Smooth muscle cell (in vitro differentiated cells): ENCODE data around the gene APOBEC3A. TPM values are rescaled to one million over a fixed set of nuclear protein-coding genes. Genes with fewer than 3 reads are reported as not detected.

Experiments
- DNase-seq: peaks from one replicate; lab custom pipeline; 2025; ENCODE audit not compliant: unreplicated experiment; lab: John Stamatoyannopoulos, UW
- H2AFZ ChIP-seq: fragments of 200-600 bp; sonication (generic); 2 replicates; pipeline ENCODE4 v1.6.0; 2016; ENCODE audit warnings: antibody characterized with exemption, low read depth, mild to moderate bottlenecking
- H3F3A ChIP-seq: fragments of 200-600 bp; sonication (generic); 2 replicates; pipeline ENCODE4 v1.6.0; 2017; ENCODE audit warnings: antibody characterized with exemption, low read depth
- H3K27ac ChIP-seq: fragments of 200-600 bp; sonication (generic); 2 replicates; pipeline ENCODE4 v1.5.1; 2016; ENCODE audit warnings: low read depth, mild to moderate bottlenecking
- H3K27me3 ChIP-seq: fragments of 200-600 bp; sonication (generic); 2 replicates; pipeline ENCODE4 v1.6.1; 2016; ENCODE audit warnings: low read depth, mild to moderate bottlenecking
- H3K36me3 ChIP-seq: fragments of 200-600 bp; sonication (generic); 2 replicates; pipeline ENCODE4 v1.5.1; 2016; ENCODE audit warnings: low read depth
- H3K4me1 ChIP-seq: fragments of 200-600 bp; sonication (generic); 2 replicates; pipeline ENCODE4 v1.5.1; 2016; ENCODE audit warnings: low read depth
- H3K4me2 ChIP-seq: fragments of 200-600 bp; sonication (generic); 2 replicates; pipeline ENCODE4 v1.6.0; 2016; ENCODE audit warnings: mild to moderate bottlenecking
- H3K4me3 ChIP-seq: fragments of 200-600 bp; sonication (generic); 2 replicates; pipeline ENCODE4 v1.5.1; 2016; ENCODE audit warnings: mild to moderate bottlenecking
- H3K79me2 ChIP-seq: fragments of 200-600 bp; sonication (generic); 2 replicates; pipeline ENCODE4 v1.6.0; 2016; ENCODE audit warnings: low read depth, mild to moderate bottlenecking
- H3K9ac ChIP-seq: fragments of 200-600 bp; sonication (generic); 2 replicates; pipeline ENCODE4 v1.6.0; 2016; ENCODE audit warnings: low read depth
- H3K9me3 ChIP-seq: fragments of 200-600 bp; sonication (generic); replicated peaks from 2 replicates; pipeline ENCODE4 v1.5.1; 2016; ENCODE audit warnings: low read depth
- H4K20me1 ChIP-seq: fragments of 200-600 bp; sonication (generic); 2 replicates; pipeline ENCODE4 v1.6.0; 2016; ENCODE audit warnings: low read depth
- WGBS: methylation state at CpG from one replicate; pipeline ENCODE4 v1.1.7; 2016; ENCODE audit warnings: low lambda C conversion rate; 5-methylcytosine and 5-hydroxymethylcytosine counted together
- polyA plus RNA-seq: library from polyadenylated mRNA; unstranded; fragments of >200 nt; fragmentation: Nextera tagmentation; extraction: Ambion mirVana; gene quantifications from 2 replicates; pipeline ENCODE4 v1.2.1, GENCODE V29; 2016
- total RNA-seq: library from RNA; depleted of rRNA; stranded (reverse); fragments of >200 nt; gene quantifications from 2 replicates; pipeline ENCODE4 v1.2.3, GENCODE V29; 2014
- TF ChIP-seq, protein P1 (sequence below): fragments of 200-600 bp; sonication (generic); IDR thresholded peaks from 2 replicates; pipeline ENCODE4 v1.5.1; 2017; ENCODE audit warnings: borderline replicate concordance, mild to moderate bottlenecking, antibody characterized with exemption; ENCODE audit not compliant: insufficient read depth, poor library complexity, severe bottlenecking

APOBEC3A gene
- total and polyA plus RNA-seq, 2 experiments from 2014 or later, result 0.18 TPM; not detected in 1

- no peaks in the 10 kb centered on the region for H4K20me1 ChIP-seq
- H2AFZ ChIP-seq, result no peak overlapping the region
- H3K4me2 ChIP-seq, result no peak overlapping the region
- H3K27me3 ChIP-seq, result no peaks in the 10 kb centered on the region
- TF ChIP-seq, protein P1, sequence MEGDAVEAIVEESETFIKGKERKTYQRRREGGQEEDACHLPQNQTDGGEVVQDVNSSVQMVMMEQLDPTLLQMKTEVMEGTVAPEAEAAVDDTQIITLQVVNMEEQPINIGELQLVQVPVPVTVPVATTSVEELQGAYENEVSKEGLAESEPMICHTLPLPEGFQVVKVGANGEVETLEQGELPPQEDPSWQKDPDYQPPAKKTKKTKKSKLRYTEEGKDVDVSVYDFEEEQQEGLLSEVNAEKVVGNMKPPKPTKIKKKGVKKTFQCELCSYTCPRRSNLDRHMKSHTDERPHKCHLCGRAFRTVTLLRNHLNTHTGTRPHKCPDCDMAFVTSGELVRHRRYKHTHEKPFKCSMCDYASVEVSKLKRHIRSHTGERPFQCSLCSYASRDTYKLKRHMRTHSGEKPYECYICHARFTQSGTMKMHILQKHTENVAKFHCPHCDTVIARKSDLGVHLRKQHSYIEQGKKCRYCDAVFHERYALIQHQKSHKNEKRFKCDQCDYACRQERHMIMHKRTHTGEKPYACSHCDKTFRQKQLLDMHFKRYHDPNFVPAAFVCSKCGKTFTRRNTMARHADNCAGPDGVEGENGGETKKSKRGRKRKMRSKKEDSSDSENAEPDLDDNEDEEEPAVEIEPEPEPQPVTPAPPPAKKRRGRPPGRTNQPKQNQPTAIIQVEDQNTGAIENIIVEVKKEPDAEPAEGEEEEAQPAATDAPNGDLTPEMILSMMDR, result no peak
- H3F3A ChIP-seq, result no peaks in the 10 kb centered on the region
- no peak overlapping the region for H3K9ac ChIP-seq
- no peaks in the 10 kb centered on the region for H3K36me3 ChIP-seq
- H3K27ac ChIP-seq, result no peak overlapping the region
- H3K9me3 ChIP-seq, result no peaks in the 10 kb centered on the region
- H3K4me1 ChIP-seq, result no peaks in the 10 kb centered on the region
- no peak for DNase-seq
- no peaks in the 10 kb centered on the region for H3K79me2 ChIP-seq
- no peak overlapping the region for H3K4me3 ChIP-seq
- 83% methylated on average over 11 of the region's 11 CpGs for WGBS
These were observed 11.4 kb downstream of the APOBEC3A start for GRCh38 chr22:38968801-38969200.

DNA sequence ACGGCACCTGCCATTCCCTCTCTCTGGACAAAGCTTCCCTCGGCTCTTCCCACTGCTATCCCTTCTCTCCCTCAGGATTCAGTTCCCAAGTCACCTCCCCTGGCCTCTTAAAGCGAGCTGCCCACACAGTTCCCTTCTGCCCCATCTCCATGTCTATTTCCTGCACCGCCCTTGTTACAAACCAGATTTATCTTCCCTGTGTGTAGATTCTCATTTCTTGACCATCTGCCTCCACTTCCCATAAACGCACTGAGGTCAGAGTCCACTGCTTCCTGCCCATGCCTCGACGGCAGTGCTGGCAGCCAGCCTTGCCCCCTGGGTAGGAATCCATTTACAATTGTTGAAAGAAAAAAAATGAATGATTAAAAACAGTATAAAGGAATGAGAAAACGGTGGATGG is 13.1 kb downstream of the APOBEC3A start:
- no peaks in the 10 kb centered on the region for H3K36me3 ChIP-seq
- H3K4me3 ChIP-seq, result no peak overlapping the region
- no peak overlapping the region for H3K4me2 ChIP-seq
- H2AFZ ChIP-seq, result no peak overlapping the region
- no peaks in the 10 kb centered on the region for H3K27me3 ChIP-seq
- H3K79me2 ChIP-seq, result no peaks in the 10 kb centered on the region
- no peak overlapping the region for H3K9ac ChIP-seq
- H3F3A ChIP-seq, result no peaks in the 10 kb centered on the region
- H3K9me3 ChIP-seq, result no peaks in the 10 kb centered on the region
- no peaks in the 10 kb centered on the region for H4K20me1 ChIP-seq
- TF ChIP-seq, protein P1, result no peak
- DNase-seq, result no peak
- H3K27ac ChIP-seq, result no peak overlapping the region
- WGBS, result 86% methylated on average over 8 of the region's 8 CpGs
- no peaks in the 10 kb centered on the region for H3K4me1 ChIP-seq

GRCh38 chr22:38971202-38971601 is 13.8 kb downstream of the APOBEC3A start:
- no peak overlapping the region for H2AFZ ChIP-seq
- no peaks in the 10 kb centered on the region for H3K79me2 ChIP-seq
- no peaks in the 10 kb centered on the region for H3K9me3 ChIP-seq
- no peaks in the 10 kb centered on the region for H3K27me3 ChIP-seq
- no peaks in the 10 kb centered on the region for H3K4me1 ChIP-seq
- no peak overlapping the region for H3K4me3 ChIP-seq
- 93% methylated on average over 5 of the region's 5 CpGs for WGBS
- no peak overlapping the region for H3K4me2 ChIP-seq
- TF ChIP-seq, protein P1, result no peak
- H3K36me3 ChIP-seq, result no peaks in the 10 kb centered on the region
- no peak overlapping the region for H3K27ac ChIP-seq
- no peak for DNase-seq
- H3K9ac ChIP-seq, result no peak overlapping the region
- no peaks in the 10 kb centered on the region for H4K20me1 ChIP-seq
- no peaks in the 10 kb centered on the region for H3F3A ChIP-seq

DNA sequence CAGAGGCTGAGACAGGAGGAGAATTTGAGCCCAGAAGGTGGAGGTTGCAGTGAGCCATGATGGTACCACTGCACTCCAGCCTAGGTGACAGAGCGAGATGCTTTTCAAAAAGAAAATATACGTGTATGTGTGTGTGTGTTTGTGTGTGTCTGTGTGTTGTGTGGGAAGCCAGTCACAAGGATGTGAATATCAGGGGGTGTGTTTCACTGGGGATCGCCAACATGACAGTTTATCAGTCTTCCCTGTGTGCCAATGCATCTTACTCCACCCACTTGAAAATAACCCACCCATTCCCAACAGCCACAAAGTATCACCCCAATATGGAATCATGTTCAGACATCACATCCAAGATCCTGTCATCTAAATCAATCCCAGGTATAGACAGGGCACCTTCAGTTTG is 14.4 kb downstream of the APOBEC3A start:
- H2AFZ ChIP-seq, result no peak overlapping the region
- WGBS, result 92% methylated on average over 3 of the region's 3 CpGs
- no peak overlapping the region for H3K4me3 ChIP-seq
- H3K79me2 ChIP-seq, result no peaks in the 10 kb centered on the region
- TF ChIP-seq, protein P1, result no peak
- no peak overlapping the region for H3K4me2 ChIP-seq
- no peak overlapping the region for H3K9ac ChIP-seq
- no peaks in the 10 kb centered on the region for H3K4me1 ChIP-seq
- H4K20me1 ChIP-seq, result no peaks in the 10 kb centered on the region
- no peaks in the 10 kb centered on the region for H3K36me3 ChIP-seq
- no peaks in the 10 kb centered on the region for H3K9me3 ChIP-seq
- no peak overlapping the region for H3K27ac ChIP-seq
- H3F3A ChIP-seq, result no peaks in the 10 kb centered on the region
- no peak for DNase-seq
- H3K27me3 ChIP-seq, result no peaks in the 10 kb centered on the region
